Measurements from ENCODE around the gene FGF18. TPM values are rescaled to one million over a fixed set of nuclear protein-coding genes. Genes with fewer than 3 reads are reported as not detected.

FGF18 gene
- total and polyA plus RNA-seq, 9 of the 15 experiments (the other 6 are each of a cell fraction or from before 2014, with no cell fraction given), result 0.05 to 0.18 (median 0.11) TPM; not detected in 6

- intact Hi-C loops (cut with micrococcal nuclease), result no loop called here
- ChIA-PET CTCF (ENCODE audit: low intra/inter-chr PET ratio) (no interaction called here), POLR2A (interaction anchor here (1.2 to 2.1 kb wide), 2 partner anchors 9 to 10 kb away, joined by 3 to 5 read pairs; no protein-coding TSS in a partner anchor)
- no peaks in the 10 kb centered on the region for H3K79me2 ChIP-seq (ENCODE audit: control insufficient read depth, insufficient read depth, low read length)
- no peaks in the 10 kb centered on the region for H3K9me3 ChIP-seq (replicated peaks; ENCODE audit: control insufficient read depth, insufficient read depth, low read depth, low read length)
- no peak overlapping the region for H3K9ac ChIP-seq (ENCODE audit: insufficient read depth in 1 of 2, low read depth in 2 of 2, low read length in 2 of 2)
- H3K4me3 ChIP-seq, result no peak overlapping the region
- H2AFZ ChIP-seq (ENCODE audit: low read depth, low read length), result no peak overlapping the region
- 7% methylated on average over 11 of the region's 11 CpGs for WGBS (ENCODE audit: insufficient coverage, low coverage, missing lambda C conversion rate)
- H4K20me1 ChIP-seq (replicated peaks; ENCODE audit: control insufficient read depth, insufficient read depth, low read length), result no peaks in the 10 kb centered on the region
- H3K27me3 ChIP-seq (ENCODE audit: control insufficient read depth in 2 of 2, insufficient read depth in 2 of 2, low read length in 2 of 2), result peaks cover 24 to 74% of the 10 kb centered on the region in 2 experiments
- BruUV-seq (replicated peaks), result no TSS peak
- in situ Hi-C loops (cut with MboI), result no loop called here
- no peak overlapping the region for H3K4me2 ChIP-seq (ENCODE audit: insufficient read depth, low read length)
- DNase-seq (ENCODE audit: extremely low read depth in 1 of 4, low spot score in 3 of 4), result no peak
- peaks cover 0 to 7% of the 10 kb centered on the region in 2 experiments; a peak in 2 of 5 replicates for H3K4me1 ChIP-seq (replicated peaks in 1 of 2; ENCODE audit: control insufficient read depth in 2 of 2, insufficient read depth in 2 of 2, low read length in 2 of 2)
- no peak for TF ChIP-seq SREBF1 (IDR thresholded peaks at IDR 0.05; ENCODE audit: borderline replicate concordance, low read depth, low read length)
- TF ChIP-seq, protein P1, sequence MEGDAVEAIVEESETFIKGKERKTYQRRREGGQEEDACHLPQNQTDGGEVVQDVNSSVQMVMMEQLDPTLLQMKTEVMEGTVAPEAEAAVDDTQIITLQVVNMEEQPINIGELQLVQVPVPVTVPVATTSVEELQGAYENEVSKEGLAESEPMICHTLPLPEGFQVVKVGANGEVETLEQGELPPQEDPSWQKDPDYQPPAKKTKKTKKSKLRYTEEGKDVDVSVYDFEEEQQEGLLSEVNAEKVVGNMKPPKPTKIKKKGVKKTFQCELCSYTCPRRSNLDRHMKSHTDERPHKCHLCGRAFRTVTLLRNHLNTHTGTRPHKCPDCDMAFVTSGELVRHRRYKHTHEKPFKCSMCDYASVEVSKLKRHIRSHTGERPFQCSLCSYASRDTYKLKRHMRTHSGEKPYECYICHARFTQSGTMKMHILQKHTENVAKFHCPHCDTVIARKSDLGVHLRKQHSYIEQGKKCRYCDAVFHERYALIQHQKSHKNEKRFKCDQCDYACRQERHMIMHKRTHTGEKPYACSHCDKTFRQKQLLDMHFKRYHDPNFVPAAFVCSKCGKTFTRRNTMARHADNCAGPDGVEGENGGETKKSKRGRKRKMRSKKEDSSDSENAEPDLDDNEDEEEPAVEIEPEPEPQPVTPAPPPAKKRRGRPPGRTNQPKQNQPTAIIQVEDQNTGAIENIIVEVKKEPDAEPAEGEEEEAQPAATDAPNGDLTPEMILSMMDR (IDR thresholded peaks at IDR 0.05 in 2 of 3, conservative IDR thresholded peaks at IDR 0.05 in 1 of 3; ENCODE audit: insufficient read depth in 2 of 3, low read depth in 1 of 3, low read length in 3 of 3), result 0 out of 6 replicates have a peak, but pooled peaks of 1 of the 3 experiments have one; percentile 25
- TF ChIP-seq ZNF444 (CRISPR knock-in tag; IDR thresholded peaks at IDR 0.05), result no peak
- no peak for TF ChIP-seq ILK (tag; IDR thresholded peaks at IDR 0.05; ENCODE audit: borderline replicate concordance, low read depth)
- 0 out of 2 replicates have a peak, but pooled peaks have one; percentile 7 for TF ChIP-seq PKNOX1 (IDR thresholded peaks at IDR 0.05)
- no peak for TF ChIP-seq ASH1L (IDR thresholded peaks at IDR 0.05; ENCODE audit: borderline replicate concordance, low read depth, partially characterized antibody)
- TF ChIP-seq TBP (optimal IDR thresholded peaks at IDR 0.05; ENCODE audit: low read depth, low read length), result no peak
- TF ChIP-seq DACH1 (IDR thresholded peaks at IDR 0.05; ENCODE audit: partially characterized antibody), result no peak
- TF ChIP-seq, protein P2, sequence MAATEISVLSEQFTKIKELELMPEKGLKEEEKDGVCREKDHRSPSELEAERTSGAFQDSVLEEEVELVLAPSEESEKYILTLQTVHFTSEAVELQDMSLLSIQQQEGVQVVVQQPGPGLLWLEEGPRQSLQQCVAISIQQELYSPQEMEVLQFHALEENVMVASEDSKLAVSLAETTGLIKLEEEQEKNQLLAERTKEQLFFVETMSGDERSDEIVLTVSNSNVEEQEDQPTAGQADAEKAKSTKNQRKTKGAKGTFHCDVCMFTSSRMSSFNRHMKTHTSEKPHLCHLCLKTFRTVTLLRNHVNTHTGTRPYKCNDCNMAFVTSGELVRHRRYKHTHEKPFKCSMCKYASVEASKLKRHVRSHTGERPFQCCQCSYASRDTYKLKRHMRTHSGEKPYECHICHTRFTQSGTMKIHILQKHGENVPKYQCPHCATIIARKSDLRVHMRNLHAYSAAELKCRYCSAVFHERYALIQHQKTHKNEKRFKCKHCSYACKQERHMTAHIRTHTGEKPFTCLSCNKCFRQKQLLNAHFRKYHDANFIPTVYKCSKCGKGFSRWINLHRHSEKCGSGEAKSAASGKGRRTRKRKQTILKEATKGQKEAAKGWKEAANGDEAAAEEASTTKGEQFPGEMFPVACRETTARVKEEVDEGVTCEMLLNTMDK (IDR thresholded peaks at IDR 0.05; ENCODE audit: borderline replicate concordance, insufficient read depth, low read depth, low read length, poor library complexity, severe bottlenecking), result peak; percentile 64
- H3K9me1 ChIP-seq (ENCODE audit: control insufficient read depth, insufficient read depth, low read length), result no peaks in the 10 kb centered on the region
- H3K27ac ChIP-seq (ENCODE audit: extremely low read depth, low read depth, low read length), result no peak overlapping the region
- H3K36me3 ChIP-seq (ENCODE audit: control insufficient read depth, insufficient read depth, low read length), result no peaks in the 10 kb centered on the region
- ATAC-seq, result no peak
- FAIRE-seq, result no peak
These were observed 33.7 kb downstream of the FGF18 start for GRCh38 chr5:171453056-171453725.
